NCI-H446 (cell line): ENCODE measurements around the gene TTC21B.

ENCODE experiments used
- DNase-seq, 2 experiments: peaks; one replicate each; lab custom pipeline; 2025; lab: John Stamatoyannopoulos, UW

Gene TTC21B

GRCh38 chr2:165835363-165835762, 118.2 kb downstream of the TTC21B start:
- no peak for DNase-seq

DNA sequence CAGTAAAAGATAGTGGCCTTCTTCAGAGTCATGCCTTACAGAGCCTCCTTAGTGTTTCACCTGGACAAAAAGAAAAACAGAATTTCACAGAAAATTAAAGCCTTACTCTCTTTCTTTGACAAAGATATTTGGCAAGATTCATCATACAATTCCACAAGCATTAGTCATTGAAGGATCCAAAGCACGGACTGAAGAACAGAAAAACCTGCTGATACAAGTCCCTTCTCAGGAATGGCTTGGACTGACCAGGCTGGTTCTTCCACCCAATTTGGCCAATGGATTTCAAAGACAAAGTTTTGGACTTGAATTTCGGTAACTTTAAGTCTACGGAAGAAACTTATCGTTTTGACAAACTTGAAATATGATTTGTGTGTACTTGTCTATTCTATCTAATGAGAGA, 120.4 kb downstream of the TTC21B start:
- DNase-seq, result peak in 1 of 2 experiments; percentile 10

- no peak for DNase-seq
Measured at GRCh38 chr2:165827921-165828276, 125.7 kb downstream of the TTC21B start.

DNA sequence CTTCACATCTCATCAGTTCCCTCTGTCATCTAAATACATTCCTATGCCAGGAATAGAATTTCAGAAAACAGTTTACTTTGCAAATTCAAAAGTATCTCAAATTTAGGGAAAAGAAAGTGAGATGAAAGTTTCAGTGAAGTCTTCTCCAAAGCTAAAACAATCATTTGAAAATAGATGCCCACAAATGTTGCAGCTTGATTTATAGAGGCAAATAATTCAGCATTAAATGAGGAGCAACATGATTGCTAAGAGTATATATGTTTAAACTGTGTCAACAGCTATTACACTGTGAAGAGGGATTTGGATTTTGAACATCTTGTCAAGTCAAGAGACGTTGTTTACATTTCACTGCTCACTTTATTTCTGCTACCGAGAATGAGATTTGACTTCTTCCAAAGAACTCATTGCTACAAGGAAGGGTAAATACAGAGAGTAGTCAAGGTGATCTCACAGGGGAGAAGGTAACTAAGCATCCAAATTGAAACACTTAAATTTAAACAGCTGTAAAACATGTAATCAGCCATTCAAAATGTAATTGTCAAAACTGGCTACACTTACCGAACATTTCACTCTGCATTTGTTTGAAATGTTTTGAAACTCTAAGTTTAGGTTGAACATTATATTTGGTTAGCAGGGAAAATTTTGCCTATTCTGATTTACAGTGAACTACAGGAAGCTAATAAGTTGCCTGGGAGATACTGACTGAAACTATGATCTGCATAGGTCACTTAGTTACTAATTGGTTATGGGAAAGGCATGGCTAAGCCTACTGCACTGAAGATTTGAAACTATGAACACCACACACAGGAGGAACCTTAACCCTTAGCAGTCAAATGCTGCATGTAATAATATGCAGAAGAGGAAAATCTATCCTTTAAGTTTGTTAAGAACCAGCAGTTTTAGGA, 126.3 kb downstream of the TTC21B start:
- DNase-seq, result no peak

DNA sequence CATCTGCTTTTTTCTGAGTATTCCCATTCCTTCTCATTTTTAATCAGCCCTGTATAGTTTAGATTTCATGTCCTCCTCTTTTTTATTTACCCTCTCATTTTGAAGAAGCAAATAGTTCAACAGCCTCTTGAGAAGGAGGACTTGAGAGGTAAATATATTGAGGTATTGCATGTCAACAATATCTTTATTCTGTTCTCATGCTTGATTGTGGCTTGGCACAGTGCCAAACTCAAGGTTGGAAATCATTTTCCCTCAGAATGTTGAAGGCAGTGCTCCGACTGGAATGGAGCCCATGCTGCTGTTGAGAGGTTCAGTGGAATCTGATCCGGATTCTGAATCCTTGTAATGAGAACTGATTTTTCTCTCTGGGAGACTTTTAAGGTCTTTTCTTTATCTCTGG, 128.5 kb downstream of the TTC21B start:
- peak in 1 of 2 experiments; percentile 14 for DNase-seq
